Epidermal melanocyte (primary cell): Measurements from ENCODE around the gene BTRC.

Experiments used
- DNase-seq: peaks from one replicate; pipeline ENCODE4 v3.0.0; 2011; ENCODE audit warnings: low spot score; ENCODE audit not compliant: insufficient read length

The BTRC gene

GRCh38 chr10:101482568-101482967, 128.6 kb downstream of the BTRC start:
- DNase-seq, result no peak

DNA sequence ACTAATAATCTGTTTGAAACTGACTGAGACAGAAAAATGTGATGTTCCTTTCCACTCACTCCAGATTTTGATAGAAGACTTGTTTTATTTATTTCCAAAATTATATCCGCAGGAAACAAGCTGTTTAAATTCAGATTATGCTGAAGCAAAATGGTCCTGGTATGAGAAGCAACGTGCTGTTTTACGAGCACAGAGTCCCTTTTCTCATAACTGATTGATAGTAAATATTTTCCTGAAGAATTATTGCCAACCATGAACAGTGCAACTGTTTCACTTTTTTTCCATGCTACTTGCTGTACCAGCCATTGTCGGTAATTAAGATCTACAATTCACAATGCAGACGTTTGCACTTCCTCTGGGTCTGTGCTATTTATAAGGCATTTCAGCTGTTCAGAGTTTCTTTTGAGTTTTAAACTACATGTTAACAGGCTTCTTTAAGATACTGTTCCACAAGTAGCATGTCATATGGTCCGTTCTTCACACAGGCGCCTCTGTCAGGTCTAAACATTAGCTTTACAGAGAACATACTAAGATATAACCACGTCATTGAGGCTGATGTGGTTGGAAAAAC, 130.3 kb downstream of the BTRC start:
- DNase-seq, result no peak

GRCh38 chr10:101485207-101485606, 131.2 kb downstream of the BTRC start:
- no peak for DNase-seq

DNA sequence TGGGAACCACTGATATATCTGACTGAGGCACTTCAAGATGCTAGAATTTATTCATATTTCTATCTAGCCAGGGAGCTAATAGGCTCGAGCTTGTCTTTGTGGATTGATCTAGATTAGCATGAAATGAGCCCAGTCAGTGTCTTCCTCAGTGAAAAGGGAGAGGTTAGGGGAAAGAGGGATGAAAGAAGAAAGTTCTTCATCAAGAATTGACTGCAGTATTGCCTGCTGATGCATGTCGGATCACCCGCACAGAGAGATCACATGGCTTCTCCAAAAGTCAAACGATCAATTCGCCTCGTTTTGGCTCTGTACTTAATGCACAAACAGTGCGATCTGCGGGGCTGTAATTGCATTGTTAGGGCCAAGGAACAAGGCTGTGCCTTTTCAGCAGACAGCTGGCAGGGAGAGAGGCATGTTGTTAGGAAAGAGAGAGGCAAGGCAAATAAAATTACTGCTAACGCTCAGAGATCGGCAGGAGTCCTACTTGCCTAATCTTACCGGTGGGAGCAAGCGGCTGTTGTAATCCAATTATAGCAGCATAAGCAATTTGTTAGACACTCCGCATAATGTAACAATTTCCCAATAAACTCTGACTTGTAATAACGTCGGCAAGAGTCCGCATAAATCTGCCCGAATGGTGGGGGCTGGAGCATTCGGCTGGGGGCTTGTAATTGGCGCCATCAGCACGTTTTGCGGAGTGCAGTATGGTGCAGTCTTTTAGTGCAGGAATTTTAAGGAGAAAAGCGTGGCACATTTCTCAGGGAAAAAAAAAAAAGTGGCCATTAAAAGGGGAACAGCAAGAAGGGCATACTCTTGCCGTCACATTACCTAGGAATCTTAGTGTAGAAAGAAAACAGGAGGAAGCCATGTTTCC, 132.0 kb downstream of the BTRC start:
- no peak for DNase-seq

- DNase-seq, result no peak
Measured at GRCh38 chr10:101487399-101487798, 133.4 kb downstream of the BTRC start.

GRCh38 chr10:101489355-101489754, 135.4 kb downstream of the BTRC start:
- no peak for DNase-seq

GRCh38 chr10:101490026-101490425, 136.1 kb downstream of the BTRC start:
- DNase-seq, result no peak

- DNase-seq, result no peak
Measured at GRCh38 chr10:101492205-101492604, 138.2 kb downstream of the BTRC start.

DNA sequence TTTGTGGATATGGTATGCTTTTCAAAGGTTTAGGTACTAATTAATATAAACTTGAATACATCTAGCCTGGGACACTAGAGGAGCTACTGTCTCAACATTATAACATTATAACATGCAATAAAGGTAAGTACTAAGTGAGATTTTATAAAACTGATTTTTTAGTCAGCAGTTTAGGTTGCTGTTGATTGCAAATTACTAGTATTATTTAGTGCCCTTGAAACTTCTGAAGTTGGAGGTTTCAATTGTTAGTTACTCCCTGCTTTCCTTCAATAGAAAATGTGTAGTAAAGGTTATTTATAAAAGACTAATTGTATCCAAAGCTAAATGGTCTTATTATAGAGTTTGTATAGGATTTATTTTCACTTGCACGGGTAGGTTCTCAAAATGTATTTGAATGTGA, 138.8 kb downstream of the BTRC start:
- no peak for DNase-seq

DNA sequence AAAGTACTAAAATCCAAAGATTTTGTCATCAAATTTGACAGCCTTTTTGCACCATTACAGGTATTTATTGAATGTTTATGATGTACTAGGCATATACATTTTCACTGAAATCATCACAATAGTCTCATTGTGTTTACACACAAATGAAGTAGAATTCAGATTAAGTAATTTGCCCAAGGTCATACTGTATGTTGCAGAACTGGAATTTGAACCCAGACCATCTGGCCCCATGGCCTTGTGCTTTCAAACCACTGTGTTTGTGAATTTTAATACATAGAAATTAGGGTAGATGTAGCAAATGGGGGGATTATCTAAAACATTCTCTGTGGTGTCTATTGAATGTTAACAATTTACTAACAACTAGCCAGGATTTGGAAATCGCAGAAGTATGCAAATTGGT, 139.3 kb downstream of the BTRC start:
- no peak for DNase-seq

- DNase-seq, result no peak
Measured at GRCh38 chr10:101493782-101494281, 139.9 kb downstream of the BTRC start.

DNA sequence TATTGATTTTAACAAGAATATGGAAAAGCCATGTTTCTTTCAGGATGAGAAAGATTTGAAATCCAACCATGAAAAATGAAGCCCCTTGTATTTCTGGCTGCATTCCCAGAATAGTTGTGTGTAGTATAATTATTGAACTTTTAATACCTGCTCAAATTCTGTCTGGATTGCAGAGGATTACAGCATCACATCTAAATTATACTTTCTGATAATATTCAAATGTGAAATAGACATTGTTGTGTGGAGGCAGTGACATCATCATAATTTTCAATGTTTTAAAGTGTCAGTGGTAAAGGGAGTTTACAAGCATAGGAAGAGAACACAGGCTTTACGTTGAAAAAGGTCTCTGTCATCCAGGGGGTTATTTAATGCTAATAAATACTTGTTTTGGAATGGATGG, 140.7 kb downstream of the BTRC start:
- DNase-seq, result no peak

GRCh38 chr10:101495324-101495925, 141.5 kb downstream of the BTRC start:
- DNase-seq, result no peak

GRCh38 chr10:101504438-101504837, 150.5 kb downstream of the BTRC start:
- no peak for DNase-seq

DNA sequence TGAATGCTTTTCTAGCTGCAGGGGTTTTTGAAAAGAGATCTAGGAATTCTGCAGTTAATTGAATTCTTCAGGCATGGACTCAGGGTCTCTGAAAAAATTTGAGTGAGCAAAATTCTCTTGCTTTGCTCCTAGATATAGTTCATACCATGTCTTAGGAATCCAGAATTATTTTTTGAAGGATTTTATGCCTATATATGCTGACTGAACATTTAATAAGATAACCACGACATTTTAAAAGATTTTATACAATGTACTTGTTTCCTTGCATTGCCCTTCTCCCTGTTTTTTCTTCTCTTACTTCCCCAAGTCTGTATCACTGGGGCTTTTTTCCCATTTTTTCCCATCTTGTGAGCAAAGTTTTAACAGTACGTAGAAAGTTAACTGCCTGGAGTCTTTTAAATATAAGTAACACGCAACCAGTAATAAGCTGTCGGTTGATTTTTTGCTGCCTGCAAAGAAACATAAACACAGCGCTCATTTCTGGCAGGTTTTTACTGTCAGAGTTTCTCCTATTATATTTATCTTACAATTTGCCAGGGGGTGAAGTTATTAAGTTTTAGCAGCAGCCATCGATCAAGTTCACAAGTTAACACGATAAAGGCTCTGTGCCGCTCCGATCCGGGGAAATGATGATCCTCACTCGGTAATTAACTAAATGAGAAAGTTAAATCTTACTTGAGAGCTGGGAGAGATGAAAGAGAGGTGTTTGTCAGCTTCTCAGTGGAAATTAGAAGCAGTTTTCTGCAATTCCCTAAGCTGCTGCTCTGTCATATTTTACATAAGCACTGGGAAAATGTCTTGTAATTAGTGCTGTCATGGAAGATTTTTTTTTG, 153.1 kb downstream of the BTRC start:
- DNase-seq, result no peak

GRCh38 chr10:101507828-101508227, 153.9 kb downstream of the BTRC start:
- no peak for DNase-seq

DNA sequence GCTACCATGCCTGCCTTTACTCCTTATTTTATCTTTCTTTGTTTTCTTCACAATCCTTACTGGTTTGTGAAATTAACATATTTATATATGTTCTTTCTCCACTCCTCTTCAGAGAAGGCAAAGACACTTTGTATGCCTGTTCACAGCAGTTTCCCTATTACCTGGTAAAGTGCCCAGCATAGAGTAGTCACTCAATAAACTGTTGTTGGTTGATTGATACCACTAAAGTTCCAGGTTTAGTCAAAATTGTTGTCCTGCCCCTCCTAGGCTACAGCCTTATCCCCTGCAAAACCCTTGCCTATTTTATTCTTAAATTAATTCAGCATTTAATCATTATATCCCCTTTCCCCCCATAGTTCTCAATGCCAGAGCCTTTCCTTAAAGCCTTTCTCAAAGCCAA, 158.0 kb downstream of the BTRC start:
- DNase-seq, result no peak

DNA sequence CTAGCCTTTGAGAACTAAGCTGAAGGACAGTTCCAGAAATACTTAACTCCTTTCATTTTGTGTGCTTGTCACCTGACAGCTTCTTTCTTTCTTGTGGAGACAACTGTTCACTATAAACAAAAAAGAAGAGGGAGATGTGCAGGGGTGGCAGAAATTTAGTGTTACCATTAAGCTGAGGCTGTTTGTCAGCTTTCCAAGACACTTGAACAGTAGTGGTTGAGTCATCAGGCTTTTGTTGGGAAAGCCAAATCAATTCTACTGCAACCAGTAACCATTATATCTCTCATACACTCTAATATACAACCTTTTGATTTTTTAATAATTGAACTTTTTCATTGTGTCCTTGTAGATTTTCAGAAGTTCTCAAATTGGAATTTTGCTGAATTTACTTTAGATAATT, 158.8 kb downstream of the BTRC start:
- DNase-seq, result no peak

- no peak for DNase-seq
Measured at GRCh38 chr10:101513733-101514132, 159.8 kb downstream of the BTRC start.

GRCh38 chr10:101525848-101526247, 171.9 kb downstream of the BTRC start:
- DNase-seq, result no peak

DNA sequence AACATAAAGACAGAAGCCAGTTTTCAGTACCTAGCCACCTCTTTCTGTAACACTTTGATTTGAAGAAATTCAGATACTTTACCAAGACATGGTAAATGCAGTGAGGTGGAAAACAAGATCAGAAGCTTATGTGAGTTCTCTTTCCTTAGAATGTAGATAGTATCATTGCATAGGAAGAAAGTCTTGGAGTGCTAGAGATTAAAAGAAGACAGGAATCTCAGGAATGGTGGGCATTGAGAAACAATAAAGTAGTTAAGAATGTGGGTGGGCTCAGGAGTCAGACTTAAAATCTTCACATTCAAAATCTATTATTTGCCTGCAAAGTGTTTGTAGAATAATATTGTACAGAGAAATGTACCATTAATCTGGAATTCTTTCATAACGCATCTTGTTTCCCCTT, 175.2 kb downstream of the BTRC start:
- no peak for DNase-seq
